Activated CD8-positive, alpha-beta T cell treated with anti-CD3 and anti-CD28 coated beads for 36 hours (primary cell): Measurements from ENCODE around the gene SLC24A3. TPM values are rescaled to one million over a fixed set of nuclear protein-coding genes. Genes with fewer than 3 reads are reported as not detected.

Experiments
- ATAC-seq: fragments of 200-7000 bp; cut with Tn5 transposase; one replicate; pipeline ENCODE4 v1.10.0; 2021; ENCODE audit warnings: mild to moderate bottlenecking, moderate library complexity
- CTCF ChIA-PET: fragments of 350-600 bp; sonication (Branson Sonifier 250); formaldehyde crosslinking; loops from one replicate; lab custom pipeline; 2021; ENCODE audit warnings: antibody characterized with exemption; lab: Charles Lee
- POLR2A ChIA-PET: fragments of 350-600 bp; sonication (Branson Sonifier 250); formaldehyde crosslinking; loops from one replicate; lab custom pipeline; 2021; ENCODE audit warnings: antibody characterized with exemption; lab: Charles Lee
- DNase-seq: peaks from one replicate; pipeline ENCODE4 v3.0.0-alpha.2; 2020
- H3K27ac Mint-ChIP-seq: one replicate; pipeline ENCODE4 v1.8.0; 2021; ENCODE audit warnings: mild to moderate bottlenecking, mixed read lengths
- H3K27me3 Mint-ChIP-seq: one replicate; pipeline ENCODE4 v1.8.0; 2021; ENCODE audit warnings: mixed read lengths
- H3K36me3 Mint-ChIP-seq: one replicate; pipeline ENCODE4 v1.8.0; 2021; ENCODE audit warnings: low read depth, mixed read lengths
- H3K4me1 Mint-ChIP-seq: one replicate; pipeline ENCODE4 v1.8.0; 2021; ENCODE audit warnings: low read depth, mixed read lengths
- H3K4me3 Mint-ChIP-seq: one replicate; pipeline ENCODE4 v1.8.0; 2021; ENCODE audit warnings: mild to moderate bottlenecking, moderate library complexity, mixed read lengths
- H3K9me3 Mint-ChIP-seq: one replicate; pipeline ENCODE4 v1.8.0; 2021; ENCODE audit warnings: mixed read lengths
- intact Hi-C: fragments of 100-400 bp; cut with micrococcal nuclease; formaldehyde crosslinking; loops from one replicate; pipeline ENCODE4 v1.10.0; 2022
- total RNA-seq, 2 experiments: library from RNA; stranded (reverse); gene quantifications; one replicate each; pipeline ENCODE4 v1.2.3, GENCODE V29; 2021
- TF ChIP-seq, protein P1 (sequence below): fragments of 200-600 bp; IDR thresholded peaks from one replicate; pipeline ENCODE4 v1.8.0; 2022; ENCODE audit warnings: antibody characterized with exemption, mild to moderate bottlenecking

SLC24A3 gene
- total RNA-seq, 2 experiments from 2014 or later = not detected

DNA sequence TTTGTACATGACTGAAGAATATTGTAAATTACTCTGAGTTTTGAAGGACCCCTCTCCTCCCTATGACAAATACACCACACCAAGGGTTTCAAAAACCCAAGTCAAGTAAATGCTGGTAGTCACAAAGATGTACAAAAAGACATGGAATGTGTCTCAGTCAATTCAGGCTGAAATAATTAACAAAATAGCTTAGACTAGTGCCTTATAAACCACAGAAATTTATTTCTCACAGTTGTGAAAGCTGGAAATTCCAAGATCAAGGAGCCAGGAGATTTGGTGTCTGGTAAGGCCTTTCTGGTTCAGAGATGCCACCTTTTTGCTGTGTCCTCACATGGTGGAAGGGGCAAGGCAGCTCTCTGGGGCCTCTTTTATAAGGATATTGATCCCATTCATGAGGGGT is 343.3 kb downstream of the SLC24A3 start:
- no peaks in the 10 kb centered on the region for H3K36me3 Mint-ChIP-seq
- CTCF ChIA-PET = no interaction called here
- H3K9me3 Mint-ChIP-seq = no peaks in the 10 kb centered on the region
- TF ChIP-seq, protein P1, sequence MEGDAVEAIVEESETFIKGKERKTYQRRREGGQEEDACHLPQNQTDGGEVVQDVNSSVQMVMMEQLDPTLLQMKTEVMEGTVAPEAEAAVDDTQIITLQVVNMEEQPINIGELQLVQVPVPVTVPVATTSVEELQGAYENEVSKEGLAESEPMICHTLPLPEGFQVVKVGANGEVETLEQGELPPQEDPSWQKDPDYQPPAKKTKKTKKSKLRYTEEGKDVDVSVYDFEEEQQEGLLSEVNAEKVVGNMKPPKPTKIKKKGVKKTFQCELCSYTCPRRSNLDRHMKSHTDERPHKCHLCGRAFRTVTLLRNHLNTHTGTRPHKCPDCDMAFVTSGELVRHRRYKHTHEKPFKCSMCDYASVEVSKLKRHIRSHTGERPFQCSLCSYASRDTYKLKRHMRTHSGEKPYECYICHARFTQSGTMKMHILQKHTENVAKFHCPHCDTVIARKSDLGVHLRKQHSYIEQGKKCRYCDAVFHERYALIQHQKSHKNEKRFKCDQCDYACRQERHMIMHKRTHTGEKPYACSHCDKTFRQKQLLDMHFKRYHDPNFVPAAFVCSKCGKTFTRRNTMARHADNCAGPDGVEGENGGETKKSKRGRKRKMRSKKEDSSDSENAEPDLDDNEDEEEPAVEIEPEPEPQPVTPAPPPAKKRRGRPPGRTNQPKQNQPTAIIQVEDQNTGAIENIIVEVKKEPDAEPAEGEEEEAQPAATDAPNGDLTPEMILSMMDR = no peak
- H3K4me3 Mint-ChIP-seq = no peak overlapping the region
- H3K27ac Mint-ChIP-seq = no peak overlapping the region
- POLR2A ChIA-PET = no interaction called here
- H3K27me3 Mint-ChIP-seq = no peaks in the 10 kb centered on the region
- DNase-seq (no peak), ATAC-seq (no peak)
- no peaks in the 10 kb centered on the region for H3K4me1 Mint-ChIP-seq
- intact Hi-C loops = no loop called here

DNA sequence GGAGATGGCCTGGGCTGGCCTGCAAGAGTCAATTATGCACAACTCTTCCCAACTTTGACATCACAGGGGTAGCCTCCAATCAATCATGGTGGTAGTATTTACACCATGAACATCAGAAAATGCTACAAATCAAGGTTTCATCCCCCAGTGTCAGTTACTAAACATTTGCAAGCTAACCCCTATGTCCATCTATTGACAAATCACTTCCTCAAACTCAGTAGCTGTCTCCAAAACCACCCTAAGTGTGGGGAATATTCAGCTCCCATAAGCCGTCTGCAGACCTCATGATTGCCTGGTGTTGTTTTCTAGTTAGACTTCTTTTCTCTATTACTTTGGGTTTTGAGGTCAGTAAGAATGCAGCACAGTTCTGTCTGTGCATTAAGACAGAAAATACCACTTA is 344.8 kb downstream of the SLC24A3 start:
- H3K36me3 Mint-ChIP-seq = no peaks in the 10 kb centered on the region
- no peak overlapping the region for H3K4me3 Mint-ChIP-seq

DNA sequence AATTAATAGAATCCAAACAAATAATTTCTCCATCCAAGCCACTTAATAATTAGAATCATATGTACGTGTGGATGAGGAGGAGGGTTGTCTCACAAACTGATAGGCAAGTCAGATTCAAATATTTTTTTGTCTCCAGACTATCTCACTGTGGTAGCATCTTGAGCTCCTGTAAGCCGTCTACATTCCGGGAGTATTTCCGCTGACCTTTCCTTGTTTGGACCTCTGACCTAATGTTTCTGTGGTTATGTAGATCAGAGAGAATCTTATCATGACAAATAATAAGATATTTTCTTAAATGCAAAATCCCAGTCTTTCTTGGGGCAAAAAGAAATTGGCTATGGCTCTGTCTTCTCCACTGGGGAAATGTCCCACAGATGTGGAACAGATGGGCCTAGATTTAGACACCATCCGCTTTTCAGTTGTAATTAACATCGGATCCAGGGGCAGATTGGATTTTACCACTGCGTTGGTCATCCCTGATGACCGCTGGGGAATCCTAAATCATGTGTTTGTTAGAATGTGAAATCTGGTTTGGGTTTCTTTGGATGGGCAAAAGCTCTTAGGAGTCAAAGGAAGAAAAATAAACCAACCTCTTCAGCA is 348.5 kb downstream of the SLC24A3 start:
- intact Hi-C loops = no loop called here
- TF ChIP-seq, protein P1 = no peak
- CTCF ChIA-PET = no interaction called here
- Mint-ChIP-seq H3K9me3 (no peaks in the 10 kb centered on the region), H3K27me3 (no peaks in the 10 kb centered on the region), H3K27ac (no peak overlapping the region), H3K36me3 (no peaks in the 10 kb centered on the region), H3K4me1 (no peaks in the 10 kb centered on the region), H3K4me3 (no peak overlapping the region)
- POLR2A ChIA-PET = no interaction called here
- ATAC-seq = no peak
- no peak for DNase-seq

More for the DNA sequence above, 344.8 kb downstream of the SLC24A3 start:
- ATAC-seq (no peak), DNase-seq (no peak)
- no peaks in the 10 kb centered on the region for H3K27me3 Mint-ChIP-seq
- H3K27ac Mint-ChIP-seq = no peak overlapping the region
- ChIA-PET CTCF (interaction anchor here (1.4 kb wide), 1 partner anchor 27 kb away, joined by 3 read pairs; no protein-coding TSS in a partner anchor), POLR2A (no interaction called here)
- TF ChIP-seq, protein P1 = no peak
- no peaks in the 10 kb centered on the region for H3K9me3 Mint-ChIP-seq
- no peaks in the 10 kb centered on the region for H3K4me1 Mint-ChIP-seq
- intact Hi-C loops = no loop called here

DNA sequence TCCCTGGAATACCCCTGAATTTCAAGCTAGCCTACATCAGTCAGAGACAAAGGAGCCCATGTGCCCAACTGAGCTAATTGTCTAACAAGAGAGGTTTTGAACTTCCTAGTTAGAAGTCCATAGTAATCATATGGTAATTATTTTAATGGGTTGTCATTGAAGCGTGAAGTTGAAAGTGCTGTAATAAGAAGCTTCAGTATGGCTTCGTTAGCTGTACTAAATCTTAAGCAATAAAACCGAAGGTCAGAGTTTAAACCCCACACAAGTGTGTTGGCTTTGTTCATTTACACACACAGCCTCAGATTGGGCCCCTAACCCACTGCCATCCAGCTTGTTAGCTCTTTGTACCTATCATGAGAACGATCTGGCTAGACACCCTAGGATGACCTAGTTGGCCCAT is 350.0 kb downstream of the SLC24A3 start:
- ChIA-PET POLR2A (no interaction called here), CTCF (interaction anchor here (1.6 kb wide), 1 partner anchor 130 kb away, joined by 3 read pairs; no protein-coding TSS in a partner anchor)
- no peak for DNase-seq
- Mint-ChIP-seq H3K9me3 (no peaks in the 10 kb centered on the region), H3K4me3 (no peak overlapping the region), H3K4me1 (no peaks in the 10 kb centered on the region), H3K27ac (no peak overlapping the region), H3K27me3 (peaks cover 2% of the 10 kb centered on the region), H3K36me3 (no peaks in the 10 kb centered on the region)
- intact Hi-C loops = no loop called here
- TF ChIP-seq, protein P1 = no peak
- ATAC-seq = no peak

DNA sequence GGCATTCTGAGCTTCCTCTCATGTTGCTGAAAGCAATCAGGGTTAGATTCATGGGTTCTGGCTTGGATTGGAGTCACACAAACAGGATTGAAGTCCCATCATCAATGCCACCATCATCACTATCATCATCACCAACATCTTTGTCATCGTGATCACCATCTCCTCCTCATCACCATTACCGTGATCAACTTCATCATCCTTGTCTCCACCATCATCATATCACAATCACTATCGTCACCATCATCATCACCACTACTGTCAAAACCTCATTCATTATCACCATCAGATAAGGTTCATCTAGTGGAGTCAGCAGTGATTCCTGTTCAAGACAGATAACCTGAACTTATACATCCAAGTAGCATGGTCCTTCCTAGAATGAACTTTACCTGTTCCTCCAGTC is 351.8 kb downstream of the SLC24A3 start:
- DNase-seq (no peak), ATAC-seq (no peak)
- no peaks in the 10 kb centered on the region for H3K9me3 Mint-ChIP-seq
- intact Hi-C loops = no loop called here
- H3K36me3 Mint-ChIP-seq = no peaks in the 10 kb centered on the region
- CTCF ChIA-PET = no interaction called here
- TF ChIP-seq, protein P1 = no peak
- no peaks in the 10 kb centered on the region for H3K4me1 Mint-ChIP-seq
- H3K4me3 Mint-ChIP-seq = no peak overlapping the region
- peaks cover 2% of the 10 kb centered on the region for H3K27me3 Mint-ChIP-seq
- H3K27ac Mint-ChIP-seq = no peak overlapping the region
- POLR2A ChIA-PET = no interaction called here
